MCF 10A (cell line): ENCODE measurements around the gene RAB18. TPM values are rescaled to one million over a fixed set of nuclear protein-coding genes. Genes with fewer than 3 reads are reported as not detected.

Source experiments
- Bru-seq: library from RNA; stranded (reverse); fragments of 400-500 nt; gene quantifications from one replicate; lab custom pipeline; 2021; lab: Mats Ljungman, UMichigan
- BruChase-seq, 2 experiments: library from RNA; stranded (reverse); fragments of 400-500 nt; gene quantifications; one replicate each; lab custom pipeline; 2021; lab: Mats Ljungman, UMichigan
- BruUV-seq: library from RNA; stranded (reverse); fragments of 400-500 nt; replicated peaks from 2 replicates; lab custom pipeline; 2021; lab: Mats Ljungman, UMichigan
- CTCF ChIA-PET: fragments of 300-600 bp; sonication (Branson Sonifier 250); formaldehyde crosslinking; extraction: SDS; loops from one replicate; lab custom pipeline; 2021; ENCODE audit warnings: antibody characterized with exemption, inconsistent platforms; lab: Yijun Ruan, JAX
- POLR2A ChIA-PET: fragments of 300-600, 350-650 bp; sonication (Branson Sonifier 250); formaldehyde crosslinking; extraction: SDS; loops from one replicate; lab custom pipeline; 2020; ENCODE audit warnings: antibody characterized with exemption, inconsistent platforms; lab: Yijun Ruan, JAX
- DNase-seq: peaks from one replicate; pipeline ENCODE4 v3.0.0-alpha.2; 2018; ENCODE audit not compliant: unreplicated experiment
- H3K27ac Mint-ChIP-seq: one replicate; pipeline ENCODE4 v1.8.0; 2022; ENCODE audit warnings: mild to moderate bottlenecking, low read depth, mixed read lengths; ENCODE audit not compliant: unreplicated experiment
- H3K27me3 Mint-ChIP-seq: one replicate; pipeline ENCODE4 v1.8.0; 2022; ENCODE audit warnings: mixed read lengths; ENCODE audit not compliant: insufficient read depth, unreplicated experiment
- H3K36me3 Mint-ChIP-seq: one replicate; pipeline ENCODE4 v1.8.0; 2022; ENCODE audit warnings: mild to moderate bottlenecking, moderate library complexity, mixed read lengths; ENCODE audit not compliant: insufficient read depth, unreplicated experiment
- H3K4me1 Mint-ChIP-seq: one replicate; pipeline ENCODE4 v1.8.0; 2022; ENCODE audit warnings: mixed read lengths; ENCODE audit not compliant: insufficient read depth, unreplicated experiment
- H3K4me3 Mint-ChIP-seq: one replicate; pipeline ENCODE4 v1.8.0; 2022; ENCODE audit warnings: mild to moderate bottlenecking, moderate library complexity, mixed read lengths; ENCODE audit not compliant: unreplicated experiment
- H3K9me3 Mint-ChIP-seq: one replicate; pipeline ENCODE4 v1.8.0; 2022; ENCODE audit warnings: mixed read lengths; ENCODE audit not compliant: unreplicated experiment
- CTCF ChIP-seq: fragments of 200-600 bp; IDR thresholded peaks from one replicate; pipeline ENCODE4 v1.8.0; 2022; ENCODE audit warnings: antibody characterized with exemption, mild to moderate bottlenecking; ENCODE audit not compliant: unreplicated experiment
- intact Hi-C: fragments of 100-400 bp; cut with micrococcal nuclease; formaldehyde crosslinking; loops from 2 replicates; pipeline ENCODE4 v1.14.1; 2022
- long read RNA-seq: library from polyadenylated mRNA; stranded (forward); transcript quantifications from one replicate; pipeline ENCODE4 v2.0.0, GENCODE V29; 2022
- total RNA-seq: library from RNA; stranded (reverse); gene quantifications from 2 replicates; pipeline ENCODE4 v1.2.3, GENCODE V29; 2022

RAB18 gene
- total RNA-seq (126 and 129 TPM in 2 replicates), Bru-seq, nascent RNA (percentile 98 among the genes with signal in this experiment), BruChase-seq, experiment 1, labeled RNA remaining after a 6-hour chase (percentile 96 among the genes with signal in this experiment), BruChase-seq, experiment 2, labeled RNA remaining after a 2-hour chase (percentile 97 among the genes with signal in this experiment)
- long read RNA-seq, full-length matches to known transcripts: 204 of 221 reads
- long read RNA-seq, partial matches to known transcripts: 0 of 221 reads
- long read RNA-seq, other reads (novel, unspliced or antisense): 17 of 221 reads

- Mint-ChIP-seq H3K4me1 (peaks cover 33% of the 10 kb centered on the region), H3K4me3 (peak within 1 kb of the TSS; percentile 99), H3K9me3 (no peaks in the 10 kb centered on the region), H3K27ac (peak within 1 kb of the TSS; percentile 99), H3K27me3 (no peaks in the 10 kb centered on the region), H3K36me3 (peaks cover 23% of the 10 kb centered on the region)
- peak; percentile 98 for DNase-seq
- ChIA-PET CTCF (interaction anchor here (0.9 to 3.7 kb wide), 6 partner anchors 19 to 135 kb away, joined by 3 to 16 read pairs (median 4); no protein-coding TSS in a partner anchor), POLR2A (interaction anchor here (0.6 to 3.6 kb wide), 39 partner anchors 9 to 877 kb away, joined by 3 to 37 read pairs (median 4); partner anchors contain the start of gene YME1L1)
- intact Hi-C loops: loop anchor here (5.0 to 10.0 kb wide), 3 partner anchors 42 to 259 kb away; partner anchors contain the start of gene ACBD5
- TSS peak; percentile 43 for BruUV-seq
- TF ChIP-seq CTCF: no peak
Observed at GRCh38 chr10:27504007-27504807, at the start of gene RAB18. TSS of gene RAB18 (plus strand) at chr10:27504304. CDS start at chr10:27504370, 66 bp downstream.

GRCh38 chr10:27454837-27455236 is 49.3 kb upstream of the RAB18 start:
- CTCF ChIA-PET: interaction anchor here (0.6 to 1.0 kb wide), 4 partner anchors 9 to 94 kb away, joined by 3 to 4 read pairs (median 3); no protein-coding TSS in a partner anchor
- TF ChIP-seq CTCF: no peak
- intact Hi-C loops: no loop called here
- POLR2A ChIA-PET: no interaction called here
- H3K9me3 Mint-ChIP-seq: no peaks in the 10 kb centered on the region
- no peaks in the 10 kb centered on the region for H3K4me1 Mint-ChIP-seq
- H3K4me3 Mint-ChIP-seq: no peak overlapping the region
- no peaks in the 10 kb centered on the region for H3K27me3 Mint-ChIP-seq
- DNase-seq: no peak
- BruUV-seq: no TSS peak
- H3K27ac Mint-ChIP-seq: no peak overlapping the region
- H3K36me3 Mint-ChIP-seq: no peaks in the 10 kb centered on the region

GRCh38 chr10:27457261-27457945 is 46.7 kb upstream of the RAB18 start:
- intact Hi-C loops: no loop called here
- ChIA-PET CTCF (no interaction called here), POLR2A (interaction anchor here (0.8 to 1.0 kb wide), 2 partner anchors 14 to 47 kb away, joined by 3 to 4 read pairs; partner anchors contain the start of gene RAB18)
- TF ChIP-seq CTCF: no peak
- no TSS peak for BruUV-seq
- Mint-ChIP-seq H3K9me3 (no peaks in the 10 kb centered on the region), H3K4me3 (no peak overlapping the region), H3K4me1 (no peaks in the 10 kb centered on the region), H3K27me3 (no peaks in the 10 kb centered on the region), H3K27ac (no peak overlapping the region), H3K36me3 (no peaks in the 10 kb centered on the region)
- no peak for DNase-seq
